Thyroid gland (tissue), 4 donors: ENCODE data around the gene SYNPO2.

Source experiments
- CTCF ChIP-seq, 6 experiments: fragments of 200-600 bp in 3 of 6; fragments of 450-650 bp in 3 of 6; sonication (generic) in 3 of 6; IDR thresholded peaks; one replicate each; pipeline ENCODE4 v1.5.1; 2016 to 2019; ENCODE audit warnings: antibody characterized with exemption in 6 of 6, mild to moderate bottlenecking in 2 of 6, inconsistent platforms in 1 of 6, moderate library complexity in 1 of 6
- POLR2A ChIP-seq, 2 donors: fragments of 450-650 bp; IDR thresholded peaks; one replicate each; pipeline ENCODE4 v1.6.1; 2017; ENCODE audit warnings: antibody characterized with exemption in 2 of 2, mild to moderate bottlenecking in 2 of 2, moderate library complexity in 1 of 2

- TF ChIP-seq CTCF (IDR thresholded peaks at IDR 0.05) (no peak), POLR2A (IDR thresholded peaks at IDR 0.05) (no peak)
Measured at GRCh38 chr4:118967393-118967792, 78.7 kb downstream of the SYNPO2 start.
